Mucosa of rectum (tissue), 2 donors: ENCODE measurements around the gene MDK.
"Not testable (repeated sequence)": the region's sequence is repeated elsewhere in the genome, so short reads cannot be mapped to it uniquely, and the experiment has no call there.

Experiments used
- H3K27ac ChIP-seq, 2 donors: one replicate each; pipeline ENCODE4 v1.7.0; 2013; ENCODE audit warnings: inconsistent platforms in 2 of 2, low read depth in 2 of 2, low read length in 2 of 2
- H3K27me3 ChIP-seq, 2 donors: one replicate each; pipeline ENCODE4 v1.7.0; 2013; ENCODE audit warnings: low read length in 2 of 2; ENCODE audit not compliant: control insufficient read depth in 2 of 2, insufficient read depth in 2 of 2
- H3K36me3 ChIP-seq, 2 donors: one replicate each; pipeline ENCODE4 v1.7.0; 2013; ENCODE audit warnings: low read length in 2 of 2; ENCODE audit not compliant: control insufficient read depth in 2 of 2, insufficient read depth in 2 of 2
- H3K4me1 ChIP-seq, 2 donors: one replicate each; pipeline ENCODE4 v1.7.0; 2013; ENCODE audit warnings: low read length in 2 of 2, mild to moderate bottlenecking in 1 of 2; ENCODE audit not compliant: control insufficient read depth in 2 of 2, insufficient read depth in 2 of 2
- H3K4me3 ChIP-seq, 2 donors: one replicate each; pipeline ENCODE4 v1.7.0; 2013; ENCODE audit warnings: low read length in 2 of 2
- H3K9ac ChIP-seq, 2 donors: one replicate each; pipeline ENCODE4 v1.7.0; 2013; ENCODE audit warnings: low read length in 2 of 2, low read depth in 1 of 2, mild to moderate bottlenecking in 1 of 2
- H3K9me3 ChIP-seq, 2 donors: one replicate each; pipeline ENCODE4 v1.7.0; 2013; ENCODE audit warnings: low read length in 2 of 2; ENCODE audit not compliant: control insufficient read depth in 2 of 2
- donor health status: healthy.
- donor health status: Normal muscosa, but diverticular disease.

MDK gene

GRCh38 chr11:46374815-46375214, 6.7 kb upstream of the MDK start:
- Histone ChIP-seq H3K36me3 (peaks cover 18 to 32% of the 10 kb centered on the region in 2 donors), H3K4me3 (no peak overlapping the region), H3K27me3 (no peaks in the 10 kb centered on the region), H3K9ac (no peak overlapping the region), H3K27ac (no peak overlapping the region), H3K9me3 (no peaks in the 10 kb centered on the region), H3K4me1 (peaks cover 0 to 4% of the 10 kb centered on the region in 2 donors)

- no peak overlapping the region for H3K9ac ChIP-seq
- peaks cover 0 to 4% of the 10 kb centered on the region in 2 donors for H3K4me1 ChIP-seq
- no peaks in the 10 kb centered on the region for H3K27me3 ChIP-seq
- H3K9me3 ChIP-seq: no peaks in the 10 kb centered on the region
- no peak overlapping the region for H3K4me3 ChIP-seq
- H3K36me3 ChIP-seq: peaks cover 15 to 26% of the 10 kb centered on the region in 2 donors
- no peak overlapping the region for H3K27ac ChIP-seq
Measured at GRCh38 chr11:46375392-46376101, 5.9 kb upstream of the MDK start.

- Histone ChIP-seq H3K9me3 (no peaks in the 10 kb centered on the region), H3K4me1 (peaks cover 0 to 4% of the 10 kb centered on the region in 2 donors), H3K27ac (no peak overlapping the region), H3K36me3 (peaks cover 14 to 25% of the 10 kb centered on the region in 2 donors), H3K27me3 (no peaks in the 10 kb centered on the region), H3K9ac (no peak overlapping the region), H3K4me3 (no peak overlapping the region)
Measured at GRCh38 chr11:46376258-46377050, 5.0 kb upstream of the MDK start.

GRCh38 chr11:46377290-46377689, 4.2 kb upstream of the MDK start:
- no peaks in the 10 kb centered on the region for H3K9me3 ChIP-seq
- H3K9ac ChIP-seq: no peak overlapping the region
- peaks cover 14 to 20% of the 10 kb centered on the region in 2 donors for H3K36me3 ChIP-seq
- H3K4me1 ChIP-seq: peaks cover 5 to 9% of the 10 kb centered on the region in 2 donors
- H3K4me3 ChIP-seq: no peak overlapping the region
- H3K27ac ChIP-seq: no peak overlapping the region
- H3K27me3 ChIP-seq: peaks cover 0 to 1% of the 10 kb centered on the region in 2 donors

GRCh38 chr11:46377831-46378230, 3.6 kb upstream of the MDK start:
- Histone ChIP-seq H3K27me3 (peaks cover 0 to 7% of the 10 kb centered on the region in 2 donors), H3K36me3 (peaks cover 14 to 18% of the 10 kb centered on the region in 2 donors), H3K9ac (no peak overlapping the region), H3K4me1 (peaks cover 10 to 15% of the 10 kb centered on the region in 2 donors), H3K27ac (no peak overlapping the region), H3K4me3 (no peak overlapping the region), H3K9me3 (no peaks in the 10 kb centered on the region)

GRCh38 chr11:46378296-46378695, 3.2 kb upstream of the MDK start:
- Histone ChIP-seq H3K27ac (no peak overlapping the region), H3K4me1 (peaks cover 10 to 20% of the 10 kb centered on the region in 2 donors), H3K4me3 (no peak overlapping the region), H3K9ac (no peak overlapping the region), H3K36me3 (peaks cover 14 to 18% of the 10 kb centered on the region in 2 donors), H3K27me3 (peaks cover 0 to 7% of the 10 kb centered on the region in 2 donors), H3K9me3 (no peaks in the 10 kb centered on the region)

- Histone ChIP-seq H3K9me3 (no peaks in the 10 kb centered on the region), H3K36me3 (peaks cover 14 to 18% of the 10 kb centered on the region in 2 donors), H3K9ac (no peak overlapping the region), H3K27me3 (peaks cover 0 to 7% of the 10 kb centered on the region in 2 donors), H3K4me1 (peaks cover 10 to 26% of the 10 kb centered on the region in 2 donors), H3K27ac (peak overlapping the region in 1 of 2 donors; percentile 48), H3K4me3 (no peak overlapping the region)
Measured at GRCh38 chr11:46378811-46379481, 2.5 kb upstream of the MDK start.

GRCh38 chr11:46379482-46380293, 1.8 kb upstream of the MDK start:
- Histone ChIP-seq H3K27ac (peak overlapping the region; percentile 48 to 81), H3K4me3 (peak overlapping the region in 1 of 2 donors; percentile 89), H3K9ac (peak overlapping the region in 1 of 2 donors; percentile 51), H3K4me1 (peaks cover 14 to 33% of the 10 kb centered on the region in 2 donors), H3K36me3 (peaks cover 12 to 13% of the 10 kb centered on the region in 2 donors)
- not testable (repeated sequence) for H3K9me3 ChIP-seq, H3K27me3 ChIP-seq

GRCh38 chr11:46380340-46381047, 975 bp upstream of the MDK start:
- H3K4me1 ChIP-seq: peaks cover 14 to 36% of the 10 kb centered on the region in 2 donors
- peaks cover 0 to 7% of the 10 kb centered on the region in 2 donors for H3K27me3 ChIP-seq
- peaks cover 5 to 7% of the 10 kb centered on the region in 2 donors for H3K36me3 ChIP-seq
- peak overlapping the region; percentile 56 to 90 for H3K9ac ChIP-seq
- H3K4me3 ChIP-seq: peak overlapping the region; percentile 82 to 89
- H3K27ac ChIP-seq: peak overlapping the region; percentile 68 to 81
- H3K9me3 ChIP-seq: no peaks in the 10 kb centered on the region
